OCI-LY3 (cell line): ENCODE measurements around the gene ALOX12B.

Experiments used
- EZH2phosphoT487 ChIP-seq: fragments of 200-600 bp; shearing (Covaris generic); IDR thresholded peaks from 2 replicates; pipeline ENCODE4 v1.6.1; 2018; ENCODE audit warnings: antibody characterized with exemption, mixed run types, low read depth
- TF ChIP-seq, protein P1 (sequence below): fragments of 200-600, 300-600 bp; sonication (generic); IDR thresholded peaks from 2 replicates; pipeline ENCODE4 v1.5.1; 2014; ENCODE audit warnings: antibody characterized with exemption, low read length, low read depth

DNA sequence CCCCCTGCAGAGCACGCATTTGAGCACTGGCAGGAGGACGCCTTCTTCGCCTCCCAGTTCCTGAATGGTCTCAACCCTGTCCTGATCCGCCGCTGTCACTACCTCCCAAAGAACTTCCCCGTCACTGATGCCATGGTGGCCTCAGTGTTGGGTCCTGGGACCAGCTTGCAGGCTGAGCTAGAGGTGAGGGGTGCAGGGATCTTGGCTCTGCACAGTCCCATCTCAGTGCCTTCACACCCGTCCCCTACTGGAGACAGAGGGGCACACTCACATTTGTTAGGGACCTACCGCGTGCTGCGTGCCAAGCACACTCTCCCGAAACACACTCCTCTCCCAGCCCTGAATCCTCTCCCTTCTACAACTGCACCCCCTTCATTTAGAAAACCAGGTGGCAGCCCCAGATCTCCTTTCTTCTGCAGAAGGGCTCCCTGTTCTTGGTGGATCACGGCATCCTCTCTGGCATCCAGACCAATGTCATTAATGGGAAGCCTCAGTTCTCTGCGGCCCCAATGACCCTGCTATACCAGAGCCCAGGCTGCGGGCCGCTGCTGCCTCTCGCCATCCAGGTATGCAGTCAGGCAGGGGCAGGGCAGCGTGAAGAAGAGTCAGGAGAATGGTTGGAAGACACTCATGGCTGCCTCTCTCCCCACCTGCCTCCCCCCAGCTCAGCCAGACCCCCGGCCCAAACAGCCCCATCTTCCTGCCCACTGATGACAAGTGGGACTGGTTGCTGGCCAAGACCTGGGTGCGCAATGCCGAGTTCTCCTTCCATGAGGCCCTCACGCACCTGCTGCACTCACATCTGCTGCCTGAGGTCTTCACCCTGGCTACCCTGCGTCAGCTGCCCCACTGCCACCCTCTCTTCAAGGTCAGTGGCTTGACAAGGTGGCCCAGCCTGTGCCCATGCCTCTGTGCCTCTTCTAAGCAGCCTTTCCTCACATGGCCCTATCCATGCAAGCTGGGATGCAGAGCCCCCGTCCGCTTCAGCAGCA lies 42.4 kb downstream of the ALOX12B start:
- TF ChIP-seq, protein P1, sequence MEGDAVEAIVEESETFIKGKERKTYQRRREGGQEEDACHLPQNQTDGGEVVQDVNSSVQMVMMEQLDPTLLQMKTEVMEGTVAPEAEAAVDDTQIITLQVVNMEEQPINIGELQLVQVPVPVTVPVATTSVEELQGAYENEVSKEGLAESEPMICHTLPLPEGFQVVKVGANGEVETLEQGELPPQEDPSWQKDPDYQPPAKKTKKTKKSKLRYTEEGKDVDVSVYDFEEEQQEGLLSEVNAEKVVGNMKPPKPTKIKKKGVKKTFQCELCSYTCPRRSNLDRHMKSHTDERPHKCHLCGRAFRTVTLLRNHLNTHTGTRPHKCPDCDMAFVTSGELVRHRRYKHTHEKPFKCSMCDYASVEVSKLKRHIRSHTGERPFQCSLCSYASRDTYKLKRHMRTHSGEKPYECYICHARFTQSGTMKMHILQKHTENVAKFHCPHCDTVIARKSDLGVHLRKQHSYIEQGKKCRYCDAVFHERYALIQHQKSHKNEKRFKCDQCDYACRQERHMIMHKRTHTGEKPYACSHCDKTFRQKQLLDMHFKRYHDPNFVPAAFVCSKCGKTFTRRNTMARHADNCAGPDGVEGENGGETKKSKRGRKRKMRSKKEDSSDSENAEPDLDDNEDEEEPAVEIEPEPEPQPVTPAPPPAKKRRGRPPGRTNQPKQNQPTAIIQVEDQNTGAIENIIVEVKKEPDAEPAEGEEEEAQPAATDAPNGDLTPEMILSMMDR, result no peak
- TF ChIP-seq EZH2phosphoT487, result no peak
